GM12864 (cell line): ENCODE measurements around the gene THRA.
A peak's percentile ranks its signal among the peaks of the same experiment; 100 is the strongest.

Source experiments
- DNase-seq: peaks from one replicate; pipeline ENCODE4 v3.0.0-alpha.2; 2011; ENCODE audit warnings: low read depth
- H3K4me3 ChIP-seq: 2 replicates; pipeline ENCODE4 v1.5.1; 2011; ENCODE audit warnings: mild to moderate bottlenecking, low read depth, low read length, control low read depth
- TF ChIP-seq, protein P1 (sequence below): IDR thresholded peaks from 2 replicates; pipeline ENCODE4 v1.5.1; 2011; ENCODE audit warnings: low read depth, mild to moderate bottlenecking, moderate library complexity, low read length, control low read depth, inconsistent platforms; ENCODE audit errors: missing control alignments

The THRA gene

DNA sequence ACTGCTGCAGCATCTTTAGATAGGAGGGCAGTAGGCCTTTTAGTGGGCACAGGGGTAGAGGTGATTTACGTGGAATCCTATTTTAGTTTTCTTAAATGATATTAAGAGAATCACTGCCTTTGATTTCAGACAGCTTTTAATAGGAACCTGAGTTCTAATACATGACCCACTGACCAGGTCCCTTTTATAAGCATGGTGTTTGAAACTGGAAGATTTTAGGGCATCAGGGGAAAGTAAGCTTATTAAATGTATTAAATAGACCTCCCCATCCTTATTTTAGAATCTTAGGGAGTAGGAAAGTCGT is 61.0 kb downstream of the THRA start:
- no peak for DNase-seq
- TF ChIP-seq, protein P1, sequence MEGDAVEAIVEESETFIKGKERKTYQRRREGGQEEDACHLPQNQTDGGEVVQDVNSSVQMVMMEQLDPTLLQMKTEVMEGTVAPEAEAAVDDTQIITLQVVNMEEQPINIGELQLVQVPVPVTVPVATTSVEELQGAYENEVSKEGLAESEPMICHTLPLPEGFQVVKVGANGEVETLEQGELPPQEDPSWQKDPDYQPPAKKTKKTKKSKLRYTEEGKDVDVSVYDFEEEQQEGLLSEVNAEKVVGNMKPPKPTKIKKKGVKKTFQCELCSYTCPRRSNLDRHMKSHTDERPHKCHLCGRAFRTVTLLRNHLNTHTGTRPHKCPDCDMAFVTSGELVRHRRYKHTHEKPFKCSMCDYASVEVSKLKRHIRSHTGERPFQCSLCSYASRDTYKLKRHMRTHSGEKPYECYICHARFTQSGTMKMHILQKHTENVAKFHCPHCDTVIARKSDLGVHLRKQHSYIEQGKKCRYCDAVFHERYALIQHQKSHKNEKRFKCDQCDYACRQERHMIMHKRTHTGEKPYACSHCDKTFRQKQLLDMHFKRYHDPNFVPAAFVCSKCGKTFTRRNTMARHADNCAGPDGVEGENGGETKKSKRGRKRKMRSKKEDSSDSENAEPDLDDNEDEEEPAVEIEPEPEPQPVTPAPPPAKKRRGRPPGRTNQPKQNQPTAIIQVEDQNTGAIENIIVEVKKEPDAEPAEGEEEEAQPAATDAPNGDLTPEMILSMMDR: no peak
- peak overlapping the region; percentile 89 for H3K4me3 ChIP-seq

DNA sequence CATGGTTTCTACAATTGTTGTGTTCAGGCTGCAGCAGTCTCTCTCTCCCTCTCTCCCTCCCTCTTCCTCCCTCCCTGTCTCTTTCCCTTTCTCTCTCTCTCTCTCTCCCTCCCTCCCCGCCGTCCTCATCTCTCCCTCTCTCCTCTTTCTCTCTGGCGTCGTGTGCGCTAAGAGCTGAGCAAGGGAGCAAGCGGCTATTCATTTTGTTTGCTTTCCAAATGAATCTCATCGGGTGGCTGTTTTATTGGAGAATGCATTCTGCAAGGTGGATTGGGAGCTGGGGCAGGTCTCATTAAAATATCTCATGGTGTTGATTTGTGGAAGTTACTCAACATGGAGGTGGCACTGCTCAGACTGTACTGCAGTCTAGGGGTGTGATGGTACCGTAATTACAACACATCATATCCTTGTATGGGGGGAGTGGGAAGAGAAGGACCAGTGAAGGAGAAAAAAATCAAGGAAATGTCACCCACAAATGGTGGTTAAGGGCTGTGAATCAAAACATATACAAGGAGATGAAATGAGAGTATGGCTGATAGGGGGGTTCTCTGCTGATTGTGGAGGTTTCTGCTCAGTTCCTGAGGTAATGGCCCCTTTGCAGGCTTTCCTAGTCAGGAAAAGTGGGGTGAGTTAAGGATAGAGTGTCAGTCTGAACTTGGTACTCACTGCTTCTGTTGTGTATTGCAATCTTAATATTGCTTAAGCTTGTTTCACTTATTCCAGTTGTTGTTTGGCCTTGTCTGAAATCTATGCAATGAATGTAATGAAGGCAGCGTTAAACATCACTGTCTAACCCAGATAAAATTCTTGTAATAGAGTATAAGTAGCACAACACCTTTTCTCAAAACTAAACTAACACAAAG is 61.7 kb downstream of the THRA start:
- TF ChIP-seq, protein P1: no peak
- H3K4me3 ChIP-seq: peak overlapping the region; percentile 89
- DNase-seq: no peak

DNA sequence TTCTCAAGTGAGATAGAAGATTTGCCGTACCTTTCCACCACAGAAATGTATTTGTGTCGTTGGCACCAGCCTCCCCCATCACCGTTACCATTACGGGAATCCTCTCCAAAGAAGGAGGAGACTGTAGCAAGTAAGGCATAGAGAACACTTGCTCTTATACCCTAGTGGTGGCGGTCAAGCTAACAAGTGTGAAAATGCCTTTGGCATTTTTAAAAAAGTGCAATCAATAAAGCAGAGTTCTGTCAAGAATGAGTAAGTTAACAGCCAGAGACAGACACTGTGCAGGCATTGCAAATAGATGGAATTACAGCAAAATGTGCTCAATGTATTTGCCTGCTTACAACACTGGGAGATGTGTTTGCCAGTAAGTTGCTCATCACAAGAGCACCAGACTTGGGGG is 66.7 kb downstream of the THRA start:
- TF ChIP-seq, protein P1: no peak
- no peak for DNase-seq
- no peak overlapping the region for H3K4me3 ChIP-seq

DNA sequence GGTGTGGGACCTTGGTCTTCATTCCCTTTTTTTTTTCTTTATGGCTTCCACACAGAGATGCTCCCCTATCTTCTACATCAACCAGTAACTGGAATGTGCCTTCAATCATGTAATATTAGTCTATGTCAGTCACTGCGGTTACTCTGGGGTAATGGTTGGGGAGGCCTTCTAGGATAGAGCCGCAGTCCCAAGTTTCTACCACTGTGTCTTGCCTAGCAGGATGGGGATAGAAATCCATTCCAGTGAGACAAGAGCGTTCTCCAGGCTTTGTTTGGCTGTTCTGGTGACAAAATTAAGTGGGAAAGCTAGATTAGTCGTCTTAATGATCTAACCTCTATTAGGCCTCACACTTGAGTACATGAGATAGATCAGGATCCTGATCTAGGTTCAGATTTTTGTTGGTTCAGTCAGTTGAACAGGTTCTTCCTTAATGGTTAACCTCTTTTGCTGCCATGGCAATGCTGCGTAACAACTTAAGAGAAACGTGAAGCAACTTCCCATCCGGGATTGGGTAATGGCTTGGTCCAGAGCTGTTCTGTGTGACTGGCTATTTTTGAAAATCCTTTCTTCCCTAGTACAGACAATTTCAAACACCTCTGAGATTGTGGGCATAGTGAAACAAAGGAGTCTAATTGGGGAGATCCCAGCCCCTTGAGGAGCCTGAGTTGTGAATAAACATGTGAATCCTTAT is 67.7 kb downstream of the THRA start:
- no peak for DNase-seq
- TF ChIP-seq, protein P1: no peak
- no peak overlapping the region for H3K4me3 ChIP-seq

DNA sequence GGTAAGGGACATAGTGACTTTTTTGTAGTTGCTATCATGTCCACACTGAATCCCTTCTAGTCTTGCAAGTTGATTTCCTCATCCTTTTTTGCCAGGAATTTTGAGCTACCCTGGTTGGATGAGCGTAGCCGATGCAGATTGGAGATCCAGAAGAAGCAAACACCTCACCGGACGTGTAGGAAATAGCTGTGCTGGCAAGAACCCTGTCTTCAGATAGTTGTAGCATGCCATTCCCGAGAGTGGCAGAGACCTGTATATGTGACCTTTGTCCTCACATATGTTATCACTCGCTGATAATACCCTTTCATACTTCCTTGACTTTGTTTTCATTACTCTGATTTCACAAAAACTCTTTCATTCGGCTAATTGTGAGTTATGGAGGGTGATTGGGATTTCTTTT is 71.4 kb downstream of the THRA start:
- no peak for DNase-seq
- no peak overlapping the region for H3K4me3 ChIP-seq
- TF ChIP-seq, protein P1: no peak

DNA sequence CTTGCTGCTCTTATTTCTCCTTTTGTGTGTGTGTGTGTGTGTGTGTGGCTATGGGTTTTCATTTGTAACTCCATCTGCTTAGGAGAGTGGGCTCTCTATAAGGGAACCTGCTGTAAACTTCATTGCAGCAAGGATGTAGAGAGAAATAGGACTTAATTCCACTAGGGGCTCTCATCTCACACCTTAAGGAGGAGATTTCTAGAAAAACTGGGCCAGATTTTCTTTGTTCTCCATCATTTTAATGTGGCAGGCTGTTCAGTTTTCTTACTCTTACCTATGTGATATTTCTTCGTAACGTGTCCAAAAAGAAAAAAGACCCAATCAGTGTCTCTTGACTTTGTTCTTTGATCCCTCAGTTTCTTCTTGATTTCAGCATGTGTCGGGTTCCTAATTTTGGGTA is 73.1 kb downstream of the THRA start:
- no peak overlapping the region for H3K4me3 ChIP-seq
- DNase-seq: no peak
- TF ChIP-seq, protein P1: no peak
